Fibroblast of lung (primary cell): Measurements from ENCODE around the gene SLC29A1.

Experiments used
- CTCF ChIP-seq, 2 donors: IDR thresholded peaks in 1 of 2; conservative IDR thresholded peaks in 1 of 2; 1 replicate in 1 of 2; 2 replicates in 1 of 2; pipeline ENCODE4 v1.5.1; 2011 to 2012; ENCODE audit warnings: low read length in 2 of 2, control low read depth in 1 of 2, inconsistent platforms in 1 of 2, low read depth in 1 of 2, mild to moderate bottlenecking in 1 of 2
- EZH2 ChIP-seq: IDR thresholded peaks from 2 replicates; pipeline ENCODE4 v1.5.1; 2012; ENCODE audit warnings: low read length, control low read depth, mild to moderate bottlenecking; ENCODE audit errors: missing control alignments

GRCh38 chr6:44235269-44235668, 11.9 kb downstream of the SLC29A1 start:
- no peak for TF ChIP-seq CTCF (conservative IDR thresholded peaks at IDR 0.05 in 1 of 2, IDR thresholded peaks at IDR 0.05 in 1 of 2; ENCODE audit: low read depth in 1 of 2, low read length in 2 of 2)
- TF ChIP-seq EZH2 = no peak
